Middle frontal gyrus (tissue), 1 donor: ENCODE data around the gene CRHR1.
A peak's percentile ranks its signal among the peaks of the same experiment; 100 is the strongest.

Source experiments
- DNase-seq: peaks from one replicate; pipeline ENCODE4 v3.0.0-alpha.2; 2015; ENCODE audit warnings: low spot score; ENCODE audit errors: extremely low spot score

Gene CRHR1

GRCh38 chr17:45843722-45844121, 59.6 kb downstream of the CRHR1 start:
- DNase-seq: no peak

- DNase-seq: no peak
Measured at GRCh38 chr17:45844695-45845375, 60.7 kb downstream of the CRHR1 start, which contains the start of gene SPPL2C. SPPL2C (plus strand) TSS chr17:45844881; CDS start chr17:45844907, 26 bp downstream.

- no peak for DNase-seq
Measured at GRCh38 chr17:45845376-45846185, 61.5 kb downstream of the CRHR1 start.

GRCh38 chr17:45846223-45846622, 62.1 kb downstream of the CRHR1 start:
- DNase-seq: no peak

GRCh38 chr17:45846646-45847045, 62.5 kb downstream of the CRHR1 start:
- no peak for DNase-seq

- DNase-seq: no peak
Measured at GRCh38 chr17:45847101-45847500, 63.0 kb downstream of the CRHR1 start.

- no peak for DNase-seq
Measured at GRCh38 chr17:45847747-45848146, 63.6 kb downstream of the CRHR1 start.

GRCh38 chr17:45848405-45848804, 64.3 kb downstream of the CRHR1 start:
- no peak for DNase-seq

- peak; percentile 34 for DNase-seq
Measured at GRCh38 chr17:45848868-45849535, 64.9 kb downstream of the CRHR1 start.

GRCh38 chr17:45849536-45849990, 65.4 kb downstream of the CRHR1 start:
- no peak for DNase-seq

- no peak for DNase-seq
Measured at GRCh38 chr17:45850011-45850410, 65.9 kb downstream of the CRHR1 start.

- no peak for DNase-seq
Measured at GRCh38 chr17:45850468-45850867, 66.3 kb downstream of the CRHR1 start.

GRCh38 chr17:45851022-45851421, 66.9 kb downstream of the CRHR1 start:
- no peak for DNase-seq

- no peak for DNase-seq
Measured at GRCh38 chr17:45851464-45851863, 67.3 kb downstream of the CRHR1 start.

GRCh38 chr17:45851873-45852272, 67.8 kb downstream of the CRHR1 start:
- no peak for DNase-seq

- DNase-seq: peak; percentile 56
Measured at GRCh38 chr17:45852535-45853297, 68.6 kb downstream of the CRHR1 start.

- DNase-seq: no peak
Measured at GRCh38 chr17:45854209-45854608, 70.1 kb downstream of the CRHR1 start.

GRCh38 chr17:45855691-45856336, 71.7 kb downstream of the CRHR1 start:
- no peak for DNase-seq

GRCh38 chr17:45857977-45858708, 74.0 kb downstream of the CRHR1 start:
- no peak for DNase-seq

- no peak for DNase-seq
Measured at GRCh38 chr17:45861165-45861564, 77.0 kb downstream of the CRHR1 start.
